K562 (cell line): ENCODE measurements around the gene CREM. TPM values are rescaled to one million over a fixed set of nuclear protein-coding genes. Genes with fewer than 3 reads are reported as not detected.

ENCODE experiments used
- ATAC-seq: fragments of 200-7000 bp; cut with Tn5 transposase; 3 replicates; pipeline ENCODE4 v1.9.1; 2020; ENCODE audit warnings: moderate library complexity
- BruUV-seq: library from RNA; stranded (reverse); fragments of 400-500 nt; replicated peaks from 2 replicates; lab custom pipeline; 2021; lab: Mats Ljungman, UMichigan
- CTCF ChIA-PET: fragments of 300-600 bp; formaldehyde crosslinking; extraction: SDS; loops from one replicate; lab custom pipeline; 2021; ENCODE audit warnings: low intra/inter-chr PET ratio; lab: Yijun Ruan, JAX
- POLR2A ChIA-PET: fragments of 300-600, 350-650 bp; sonication (Branson Sonifier 250); formaldehyde crosslinking; extraction: SDS; loops from one replicate; lab custom pipeline; 2021; ENCODE audit warnings: antibody characterized with exemption, inconsistent platforms; lab: Yijun Ruan, JAX
- DNase-seq, 4 experiments: peaks; one replicate each; pipeline versions ENCODE4 v3.0.0 to v3.0.0-alpha.2; 2011 to 2018; ENCODE audit warnings: low spot score in 3 of 4, mixed read lengths in 3 of 4; ENCODE audit errors: extremely low read depth in 1 of 4
- FAIRE-seq: peaks from 2 replicates; lab custom pipeline; 2011; peaks lifted over from hg19 to GRCh38; lab: Jason Lieb, UNC
- H2AFZ ChIP-seq: 2 replicates; pipeline ENCODE4 v1.6.0; 2011; ENCODE audit warnings: low read depth, low read length, control low read depth, inconsistent platforms
- H3K27ac ChIP-seq: fragments of 200-600 bp; 3 replicates; pipeline ENCODE4 v1.8.0; 2011; ENCODE audit warnings: low read depth, mild to moderate bottlenecking, control low read depth, inconsistent platforms, low read length, moderate library complexity, mixed read lengths; ENCODE audit errors: extremely low read depth
- H3K27me3 ChIP-seq, 2 experiments: fragments of 300-600 bp in 1 of 2; 2 replicates in 1 of 2; 3 replicates in 1 of 2; pipeline versions ENCODE4 v1.6.0 to v1.8.0; 2011; ENCODE audit warnings: inconsistent platforms in 2 of 2, low read length in 2 of 2, mild to moderate bottlenecking in 1 of 2, mixed read lengths in 1 of 2, moderate library complexity in 1 of 2; ENCODE audit not compliant: control insufficient read depth in 2 of 2, insufficient read depth in 2 of 2
- H3K36me3 ChIP-seq: fragments of 300-600 bp; 3 replicates; pipeline ENCODE4 v1.8.0; 2011; ENCODE audit warnings: mild to moderate bottlenecking, low read length, inconsistent platforms; ENCODE audit not compliant: control insufficient read depth, insufficient read depth
- H3K4me1 ChIP-seq, 2 experiments: fragments of 200-600 bp in 1 of 2; replicated peaks in 1 of 2; 2 replicates in 1 of 2; 3 replicates in 1 of 2; pipeline versions ENCODE4 v1.5.1 to v1.8.0; 2011; ENCODE audit warnings: inconsistent platforms in 2 of 2, low read length in 2 of 2, mild to moderate bottlenecking in 1 of 2, mixed read lengths in 1 of 2, moderate library complexity in 1 of 2; ENCODE audit not compliant: control insufficient read depth in 2 of 2, insufficient read depth in 2 of 2
- H3K4me2 ChIP-seq: 2 replicates; pipeline ENCODE4 v1.6.1; 2011; ENCODE audit warnings: low read length, control low read depth, inconsistent platforms, mixed read lengths; ENCODE audit not compliant: insufficient read depth
- H3K4me3 ChIP-seq: fragments of 200-600 bp; sonication (generic), shearing (Covaris generic); 2 replicates; pipeline ENCODE4 v1.5.1; 2016; ENCODE audit warnings: control low read depth, inconsistent platforms
- H3K79me2 ChIP-seq: fragments of 200-600 bp; 3 replicates; pipeline ENCODE4 v1.8.0; 2011; ENCODE audit warnings: low read length, inconsistent platforms; ENCODE audit not compliant: control insufficient read depth, insufficient read depth
- H3K9ac ChIP-seq, 2 experiments: 2 replicates each; pipeline versions ENCODE4 v1.6.0 to v1.6.1; 2011; ENCODE audit warnings: low read depth in 2 of 2, low read length in 2 of 2, control low read depth in 1 of 2, inconsistent platforms in 1 of 2, mild to moderate bottlenecking in 1 of 2, mixed read lengths in 1 of 2; ENCODE audit not compliant: insufficient read depth in 1 of 2
- H3K9me1 ChIP-seq: one replicate; pipeline ENCODE4 v1.6.0; 2011; ENCODE audit warnings: inconsistent platforms, mild to moderate bottlenecking, low read length, moderate library complexity; ENCODE audit not compliant: control insufficient read depth, insufficient read depth
- H3K9me3 ChIP-seq: replicated peaks from 2 replicates; pipeline ENCODE4 v1.5.1; 2011; ENCODE audit warnings: low read depth, low read length, inconsistent platforms; ENCODE audit not compliant: control insufficient read depth, insufficient read depth
- H4K20me1 ChIP-seq: replicated peaks from 2 replicates; pipeline ENCODE4 v1.6.1; 2011; ENCODE audit warnings: low read length, inconsistent platforms, mixed read lengths; ENCODE audit not compliant: control insufficient read depth, insufficient read depth
- ARNT ChIP-seq, 2 experiments: fragments of 450-650 bp; IDR thresholded peaks; 2 replicates each; pipeline ENCODE4 v1.6.1; 2016; ENCODE audit warnings: mild to moderate bottlenecking in 1 of 2
- CHD7 ChIP-seq: fragments of 200-600 bp; sonication (generic); IDR thresholded peaks from one replicate; pipeline ENCODE4 v1.6.1; 2012; ENCODE audit warnings: mild to moderate bottlenecking, low read depth, low read length, inconsistent platforms
- JUN ChIP-seq, 2 experiments: sonication (generic) in 1 of 2; formaldehyde crosslinking in 1 of 2; IDR thresholded peaks; 2 replicates each; pipeline versions ENCODE4 v1.6.1 to v1.8.0; 2012 to 2022; ENCODE audit warnings: borderline replicate concordance in 2 of 2, mild to moderate bottlenecking in 2 of 2, improper control_type of control experiment in 1 of 2, low read depth in 1 of 2, low read length in 1 of 2, missing genetic modification reagents in 1 of 2
- KAT8 ChIP-seq: fragments of 450-650 bp; IDR thresholded peaks from 2 replicates; pipeline ENCODE4 v1.6.1; 2016; ENCODE audit warnings: low read depth, mild to moderate bottlenecking
- MBD1 ChIP-seq: fragments of 250-450 bp; sonication (Bioruptor Pico); IDR thresholded peaks from 2 replicates; pipeline ENCODE4 v1.8.0; 2022; ENCODE audit warnings: inconsistent platforms
- MTF1 ChIP-seq: fragments of 250-450 bp; sonication (Bioruptor Pico); IDR thresholded peaks from 2 replicates; pipeline ENCODE4 v1.9.0; 2021; ENCODE audit warnings: moderate library complexity, mild to moderate bottlenecking, inconsistent platforms, borderline replicate concordance
- WGBS: fragments of 100-300 bp; shearing (Covaris generic); methylation state at CpG from one replicate; pipeline ENCODE4 v1.1.6; 2016; ENCODE audit warnings: low coverage, mixed read lengths; ENCODE audit not compliant: insufficient coverage; ENCODE audit errors: missing lambda C conversion rate; 5-methylcytosine and 5-hydroxymethylcytosine counted together
- in situ Hi-C: fragments of 300-500 bp; cut with MboI; formaldehyde crosslinking; loops from 4 replicates; pipeline ENCODE4 v1.15.0; 2018; ENCODE audit warnings: inconsistent platforms, mixed read lengths
- intact Hi-C: fragments of 100-400 bp; cut with micrococcal nuclease; formaldehyde crosslinking; loops from 2 replicates; pipeline ENCODE4 v1.14.2; 2022
- polyA plus RNA-seq, 8 experiments: library from polyadenylated mRNA; depleted of rRNA in 4 of 8; stranded (reverse) in 5 of 8; unstranded in 3 of 8; fragments of >200 nt; fragmentation: Nextera tagmentation in 2 of 8; fragmentation: Illumina TruSeq in 1 of 8; extraction: Ambion mirVana in 2 of 8; extraction: Trizol in 1 of 8; gene quantifications; 2 replicates each; pipeline versions ENCODE4 v1.2.1 to v1.2.3, GENCODE V29; 2011 to 2014; ENCODE audit warnings: inconsistent platforms in 1 of 8, missing spikeins in 1 of 8
- total RNA-seq, 7 experiments: library from RNA; depleted of rRNA in 6 of 7; stranded (reverse); fragments of >200 nt in 6 of 7; fragmentation: Illumina TruSeq in 2 of 7; extraction: Trizol in 2 of 7; gene quantifications; 2 replicates each; pipeline versions ENCODE4 v1.2.1 to v1.2.3, GENCODE V29; 2011 to 2021; ENCODE audit warnings: low replicate concordance in 1 of 7

CREM gene
- total and polyA plus RNA-seq, 9 of the 15 experiments (the other 6 are each of a cell fraction or from before 2014, with no cell fraction given), result 39.1 to 70.2 (median 48.3) TPM

GRCh38 chr10:35119378-35119777 is 7.3 kb upstream of the CREM start:
- intact Hi-C loops (loop anchor here (10.0 kb wide), 1 partner anchor 1755 kb away; no protein-coding TSS in a partner anchor), in situ Hi-C loops (no loop called here)
- ChIA-PET POLR2A (interaction anchor here (0.6 to 1.4 kb wide), 3 partner anchors 63 to 609 kb away, joined by 3 to 4 read pairs (median 3); no protein-coding TSS in a partner anchor), CTCF (interaction anchor here (1.2 to 2.0 kb wide), 3 partner anchors 99 to 121 kb away, joined by 3 to 19 read pairs (median 6); no protein-coding TSS in a partner anchor)
- H3K36me3 ChIP-seq, result no peaks in the 10 kb centered on the region
- no peak overlapping the region for H3K9ac ChIP-seq
- ATAC-seq, result no peak
- H2AFZ ChIP-seq, result no peak overlapping the region
- H3K79me2 ChIP-seq, result no peaks in the 10 kb centered on the region
- H3K4me1 ChIP-seq, result peaks cover 0 to 5% of the 10 kb centered on the region in 2 experiments; a peak in 2 of 5 replicates
- H3K9me3 ChIP-seq, result no peaks in the 10 kb centered on the region
- BruUV-seq, result no TSS peak
- H3K4me3 ChIP-seq, result no peak overlapping the region
- H3K27ac ChIP-seq, result no peak overlapping the region
- no peak for DNase-seq
- H3K9me1 ChIP-seq, result no peaks in the 10 kb centered on the region
- no peak overlapping the region for H3K4me2 ChIP-seq
- FAIRE-seq, result no peak
- WGBS, result 20% methylated on average over 1 of the region's 1 CpG
- no peaks in the 10 kb centered on the region for H4K20me1 ChIP-seq
- no peaks in the 10 kb centered on the region for H3K27me3 ChIP-seq
- TF ChIP-seq MTF1 (CRISPR knock-in tag) (no peak), ARNT (IDR thresholded peaks at IDR 0.05) (no peak), CHD7 (no peak), JUN (IDR thresholded peaks at IDR 0.05; ENCODE audit: borderline replicate concordance, low read depth, low read length) (no peak), JUN (CRISPR knock-in tag; IDR thresholded peaks at IDR 0.05; ENCODE audit: borderline replicate concordance) (no peak), MBD1 (CRISPR knock-in tag) (no peak), KAT8 (no peak)
